Activated CD8-positive, alpha-beta memory T cell treated with anti-CD3 and anti-CD28 coated beads for 1 hour (primary cell): ENCODE results near the gene ANKRD36C.
"Not testable (repeated sequence)": the region's sequence is repeated elsewhere in the genome, so short reads cannot be mapped to it uniquely, and the experiment has no call there.

ENCODE experiments used
- DNase-seq, 2 donors: peaks; one replicate each; pipeline ENCODE4 v3.0.0-alpha.2; 2020; ENCODE audit warnings: low read depth in 1 of 2; ENCODE audit errors: extremely low read depth in 1 of 2

The ANKRD36C gene

DNA sequence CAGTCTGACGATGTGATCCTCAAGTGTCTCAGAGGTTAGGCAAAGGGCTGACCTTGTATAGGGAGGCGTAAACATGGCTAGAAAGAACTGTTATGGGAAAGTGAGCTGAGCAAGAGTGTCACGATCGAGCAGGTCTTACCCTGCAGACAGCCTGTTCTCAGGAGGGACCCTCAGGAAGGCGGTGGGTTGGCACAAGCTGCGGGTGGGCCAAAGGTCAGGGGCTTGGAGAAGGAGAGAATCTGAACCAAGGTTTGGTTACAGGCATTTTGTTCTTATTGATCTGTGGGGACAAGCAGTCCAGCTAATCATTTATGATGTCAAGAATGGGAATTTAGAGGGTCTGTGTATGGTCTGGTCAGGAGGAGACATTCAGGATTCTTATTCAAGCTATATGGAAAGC lies 16.4 kb upstream of the ANKRD36C start:
- DNase-seq, result not testable (repeated sequence)

DNA sequence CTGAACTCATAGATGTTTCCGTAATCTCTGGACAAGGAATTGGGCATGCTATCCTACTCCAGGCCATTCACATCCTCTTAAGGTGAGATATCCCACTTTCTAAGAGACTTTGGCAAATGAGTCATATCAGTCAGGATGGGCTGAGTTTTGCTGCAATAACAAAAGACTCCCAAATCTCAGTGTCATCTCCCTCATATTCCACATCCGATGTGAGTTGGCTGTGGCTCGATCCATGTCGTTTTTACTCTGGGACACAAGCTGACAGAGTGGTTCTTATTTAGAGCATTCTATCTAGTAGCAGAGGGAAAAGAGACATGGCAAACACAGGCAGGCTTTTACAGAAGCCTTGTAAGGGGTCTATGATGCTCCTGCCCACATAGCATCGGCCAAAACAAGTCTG lies 14.6 kb upstream of the ANKRD36C start:
- DNase-seq, result not testable (repeated sequence)

DNA sequence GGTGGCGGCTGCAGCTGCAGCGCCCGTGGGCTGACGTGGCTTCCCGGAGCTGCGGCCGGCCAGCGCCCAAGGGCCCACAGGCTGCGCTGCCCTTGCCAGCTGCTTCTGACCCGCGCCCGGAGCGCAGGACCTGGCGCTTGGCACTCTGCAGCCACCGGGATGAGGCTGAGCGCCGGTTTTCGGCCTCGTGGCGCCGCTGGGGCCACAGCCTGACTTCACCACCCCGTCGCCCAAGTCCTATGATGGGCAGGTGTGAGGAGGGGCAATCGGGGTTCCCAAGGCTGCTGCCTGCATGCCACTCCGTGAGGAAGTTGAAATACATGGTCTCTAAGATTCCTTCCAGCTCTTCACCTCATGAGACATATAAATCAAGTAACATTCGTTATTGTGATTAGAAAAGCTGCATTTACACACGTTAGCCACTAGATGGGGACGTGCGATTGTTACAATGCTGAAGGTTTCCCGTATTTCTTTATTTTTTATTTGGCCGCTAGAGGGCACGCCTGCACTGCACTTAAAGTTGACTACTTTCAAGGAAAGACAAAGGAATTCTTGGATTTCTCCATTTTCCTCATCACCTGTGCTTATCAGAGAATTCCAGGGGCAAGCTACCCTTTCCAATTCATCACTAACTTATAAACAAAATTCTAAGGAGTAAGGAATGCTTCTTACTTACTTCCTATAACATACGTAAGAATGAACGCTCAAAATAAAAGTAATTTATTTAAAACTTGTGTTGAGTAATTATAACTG lies 1.1 kb upstream of the ANKRD36C start:
- not testable (repeated sequence) for DNase-seq

DNA sequence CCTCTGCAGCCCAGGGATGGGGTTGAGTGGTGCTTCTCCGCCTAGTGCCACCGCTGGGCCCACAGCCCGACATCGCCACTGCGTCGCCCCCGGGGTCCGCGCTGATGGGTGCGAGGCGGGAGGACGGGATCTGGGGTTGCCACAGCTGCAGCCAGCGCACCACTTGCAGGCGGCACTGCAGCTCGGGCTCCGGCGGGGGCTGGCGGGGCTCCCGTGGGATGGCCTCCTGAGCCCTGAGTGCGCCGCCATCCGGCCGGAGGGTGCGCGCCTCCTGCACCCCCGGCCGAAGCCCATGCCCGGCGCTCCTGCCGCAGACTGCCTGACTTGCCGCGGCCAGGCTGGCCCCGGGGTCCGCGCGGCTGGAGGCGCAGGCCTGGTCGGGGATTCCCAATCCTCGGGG lies 478 bp upstream of the ANKRD36C start:
- not testable (repeated sequence) for DNase-seq

DNA sequence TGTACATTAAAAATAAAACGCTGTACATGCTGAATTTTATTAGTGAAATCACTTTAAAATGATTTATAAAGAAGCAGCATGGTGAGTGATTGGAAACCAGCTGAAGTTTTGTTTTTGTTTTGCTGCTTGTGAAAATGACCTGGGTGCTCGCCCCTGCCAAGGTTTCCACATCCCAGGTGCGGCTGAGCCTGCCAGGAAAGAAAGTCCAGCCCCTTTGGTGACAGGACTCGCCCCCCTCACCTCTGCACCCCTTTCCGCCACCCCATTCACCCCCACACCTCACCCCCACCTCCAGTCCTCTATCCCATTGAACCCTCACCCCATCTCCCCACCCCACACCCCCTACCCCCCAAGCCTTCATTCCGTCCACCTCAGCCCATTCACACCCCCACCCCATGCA lies 740 bp downstream of the ANKRD36C start:
- DNase-seq, result not testable (repeated sequence)

DNA sequence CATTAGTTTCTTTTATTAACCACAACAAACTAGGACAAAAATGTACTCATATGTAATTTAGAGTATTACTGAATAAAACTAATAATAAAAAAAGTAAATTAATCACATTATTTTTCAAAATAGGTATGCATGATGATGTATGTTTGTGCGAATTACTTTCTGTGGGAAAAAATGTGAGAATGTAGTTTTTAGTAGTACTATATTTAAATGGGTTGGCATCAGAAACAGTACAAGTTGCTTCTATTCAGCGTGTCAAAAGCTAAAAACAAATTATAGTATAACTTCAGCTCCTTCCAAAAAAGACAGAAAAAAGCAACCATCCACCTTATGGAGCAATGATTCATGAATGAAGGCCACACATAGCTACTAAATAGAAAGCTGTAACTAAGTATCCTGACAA lies 40.0 kb downstream of the ANKRD36C start:
- DNase-seq, result not testable (repeated sequence)

DNA sequence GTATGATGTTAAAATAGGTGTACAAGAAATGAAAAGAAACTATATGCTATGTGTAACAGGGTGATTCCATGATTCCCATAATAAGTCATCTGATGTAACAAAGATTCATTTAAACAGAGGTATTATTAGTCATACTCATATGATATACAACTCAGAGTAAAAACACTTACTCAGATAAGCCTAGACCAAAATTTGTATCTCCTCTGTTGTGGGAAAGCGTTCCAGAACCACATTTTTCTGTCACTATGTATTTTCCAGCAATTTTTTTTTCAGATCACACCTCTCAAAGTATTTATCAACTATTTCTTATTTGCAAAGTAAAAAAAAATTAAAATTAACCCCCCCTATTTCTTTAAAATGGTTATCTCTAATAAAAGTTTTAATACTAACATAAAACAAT lies 43.6 kb downstream of the ANKRD36C start:
- not testable (repeated sequence) for DNase-seq

DNA sequence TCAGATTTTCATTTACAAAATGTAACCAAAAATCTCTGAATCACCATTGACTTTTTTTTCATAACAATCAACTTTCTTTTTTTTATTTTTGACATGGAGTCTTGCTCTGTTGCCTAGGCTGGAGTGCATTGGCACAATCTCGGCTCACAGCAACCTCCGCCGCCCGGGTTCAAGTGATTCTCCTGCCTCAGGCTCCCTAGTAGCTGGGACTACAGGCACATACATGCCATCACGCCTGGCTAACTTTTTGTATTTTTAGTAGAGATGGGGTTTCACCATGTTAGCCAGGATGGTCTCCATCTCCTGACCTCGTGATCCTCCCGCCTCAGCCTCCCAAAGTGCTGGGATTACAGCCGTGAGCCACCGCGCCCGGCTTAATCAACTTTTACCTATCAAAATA lies 51.7 kb downstream of the ANKRD36C start:
- DNase-seq, result not testable (repeated sequence)

DNA sequence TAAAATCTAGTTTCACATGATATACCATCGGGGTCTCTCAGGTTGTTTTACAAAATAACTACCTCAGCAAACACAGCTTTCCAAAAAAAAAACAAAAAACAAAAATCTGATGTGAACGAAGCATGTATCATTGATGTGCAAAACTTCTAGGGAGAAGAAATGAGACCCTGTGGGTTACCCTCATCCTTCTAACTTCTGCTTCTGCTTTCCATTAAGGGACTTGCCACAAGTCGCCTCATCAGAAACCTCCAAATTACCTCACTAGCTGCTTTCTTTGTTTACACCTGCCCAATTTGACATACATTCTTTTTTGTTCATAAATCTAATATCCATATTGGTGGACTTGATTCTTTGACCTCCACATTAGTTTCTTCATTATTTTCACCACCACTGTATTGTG lies 60.9 kb downstream of the ANKRD36C start:
- DNase-seq, result not testable (repeated sequence)

DNA sequence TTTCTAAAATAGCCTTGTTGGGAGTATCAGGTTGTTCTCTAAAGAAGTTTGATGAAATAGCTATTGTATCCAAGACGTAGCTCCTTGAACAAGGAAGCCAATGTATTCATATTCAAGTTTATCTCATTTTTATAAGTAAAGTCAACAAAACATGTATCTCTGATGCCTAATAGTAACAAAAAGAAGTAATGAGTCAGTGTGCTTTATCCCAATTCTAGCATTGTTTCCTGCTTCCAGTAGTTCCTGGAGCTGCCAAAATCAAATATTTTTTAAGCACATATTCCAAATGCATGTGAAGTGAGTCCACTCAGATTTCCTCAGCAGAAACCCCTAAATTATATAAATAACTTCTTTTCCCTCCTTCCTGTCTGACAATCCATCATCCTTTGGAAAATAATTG lies 74.6 kb downstream of the ANKRD36C start:
- DNase-seq, result not testable (repeated sequence)

DNA sequence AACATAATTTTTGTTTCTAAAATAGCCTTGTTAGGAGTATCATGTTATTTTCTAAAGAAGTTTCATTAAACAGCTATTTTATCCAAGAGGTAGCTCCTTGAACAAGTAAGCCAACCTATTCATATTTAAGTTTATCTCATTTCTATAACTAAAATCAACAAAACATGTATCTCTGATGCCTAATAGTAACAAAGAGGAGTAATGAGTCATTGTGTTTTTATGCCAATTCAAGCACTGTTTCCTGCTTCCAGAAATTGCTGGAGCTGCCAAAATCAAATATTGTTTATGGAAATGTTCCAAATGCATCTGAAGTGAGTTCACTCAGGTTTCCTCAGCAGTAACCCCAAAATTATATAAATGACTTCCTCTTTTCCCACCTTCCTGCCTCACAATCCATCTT lies 76.5 kb downstream of the ANKRD36C start:
- DNase-seq, result not testable (repeated sequence)

DNA sequence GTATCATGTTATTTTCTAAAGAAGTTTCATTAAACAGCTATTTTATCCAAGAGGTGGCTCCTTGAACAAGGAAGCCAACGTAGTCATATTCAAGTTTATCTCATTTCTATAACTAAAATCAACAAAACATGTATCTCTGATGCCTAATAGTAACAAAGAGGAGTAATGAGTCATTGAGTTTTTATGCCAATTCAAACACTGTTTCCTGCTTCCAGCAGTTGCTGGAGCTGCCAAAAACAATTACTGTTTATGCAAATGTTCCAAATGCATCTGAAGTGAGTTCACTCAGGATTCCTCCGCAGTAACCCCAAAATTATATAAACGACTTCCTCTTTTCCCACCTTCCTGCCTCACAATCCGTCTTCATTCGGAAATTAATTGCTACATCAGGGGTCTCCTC lies 80.2 kb downstream of the ANKRD36C start:
- not testable (repeated sequence) for DNase-seq

DNA sequence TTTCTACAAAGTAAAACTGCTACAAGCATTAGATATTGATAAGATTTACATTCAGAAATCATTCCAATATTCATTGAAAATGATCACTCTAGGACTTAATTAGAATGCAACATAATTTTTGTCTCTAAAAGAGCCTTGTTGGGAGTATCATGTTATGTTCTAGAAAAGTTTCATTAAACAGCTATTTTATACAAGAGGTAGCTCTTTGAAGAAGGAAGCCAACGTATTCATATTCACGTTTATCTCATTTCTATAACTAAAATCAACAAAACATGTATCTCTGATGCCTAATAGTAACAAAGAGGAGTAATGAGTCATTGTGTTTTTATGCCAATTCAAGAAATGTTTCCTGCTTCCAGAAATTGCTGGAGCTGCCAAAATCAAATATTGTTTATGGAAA lies 97.2 kb downstream of the ANKRD36C start:
- not testable (repeated sequence) for DNase-seq

DNA sequence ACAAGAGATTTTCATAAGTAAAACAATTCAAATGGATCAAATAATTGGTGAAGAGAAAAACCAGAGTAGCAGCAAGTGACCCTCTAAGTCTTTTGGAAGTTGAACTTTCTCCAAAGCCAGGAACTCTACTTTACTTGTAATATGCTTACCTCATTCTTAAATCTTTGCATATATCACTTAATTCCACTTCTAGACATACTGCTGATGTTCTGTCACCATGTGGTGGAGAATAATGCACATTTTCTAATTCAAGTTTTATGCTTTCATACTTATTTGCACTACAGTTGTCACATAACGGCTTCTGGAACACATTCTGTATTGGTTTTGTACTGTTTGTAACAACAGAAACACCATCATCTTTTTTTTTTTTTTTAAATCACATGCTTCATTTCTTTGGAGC lies 123.7 kb downstream of the ANKRD36C start:
- not testable (repeated sequence) for DNase-seq

DNA sequence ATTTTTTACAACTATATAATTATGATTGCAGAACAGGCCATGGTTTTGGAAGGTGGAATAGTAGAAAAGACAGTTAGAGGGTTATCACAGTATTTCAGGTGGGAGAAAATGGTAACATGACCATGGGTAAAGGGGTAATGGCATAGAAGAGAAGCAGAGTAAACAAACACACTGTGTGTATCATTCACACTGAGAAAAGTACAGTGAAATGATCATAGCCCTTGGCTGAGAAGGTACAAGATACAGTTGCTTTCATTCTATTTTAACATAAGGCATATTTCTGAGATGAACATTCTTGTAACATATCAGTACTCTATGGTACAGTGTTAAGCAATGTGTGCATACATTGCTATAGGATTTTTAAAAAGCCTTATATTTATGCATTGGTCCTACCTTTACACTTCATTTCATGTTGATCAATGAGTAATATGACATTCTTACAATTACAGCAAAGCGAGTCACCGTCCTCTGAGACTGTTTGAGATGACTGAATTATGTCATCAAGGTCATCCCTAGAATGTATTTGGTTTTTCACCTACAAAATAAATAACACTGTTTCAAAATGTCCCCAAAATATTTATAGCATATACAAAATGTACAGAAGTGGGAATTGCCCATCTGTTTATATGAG lies 124.5 kb downstream of the ANKRD36C start:
- not testable (repeated sequence) for DNase-seq

DNA sequence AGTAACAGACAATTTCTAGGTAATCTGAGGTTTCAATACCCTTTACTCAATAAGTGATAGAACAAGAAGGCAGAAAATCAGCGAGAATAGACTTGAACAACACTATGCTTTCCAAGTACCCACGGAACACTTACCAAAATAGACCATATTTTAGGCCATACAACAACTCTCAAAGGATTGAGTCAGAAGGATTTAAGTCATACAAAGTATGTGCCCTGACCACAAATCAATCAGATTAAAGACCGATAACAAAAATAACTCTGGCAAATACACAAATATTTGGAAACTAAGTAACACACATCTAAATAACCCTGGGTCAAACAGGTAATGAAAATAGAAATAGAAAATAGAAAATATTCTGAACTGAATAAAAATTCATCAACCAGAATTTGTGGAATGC lies 129.5 kb downstream of the ANKRD36C start:
- DNase-seq, result not testable (repeated sequence)

DNA sequence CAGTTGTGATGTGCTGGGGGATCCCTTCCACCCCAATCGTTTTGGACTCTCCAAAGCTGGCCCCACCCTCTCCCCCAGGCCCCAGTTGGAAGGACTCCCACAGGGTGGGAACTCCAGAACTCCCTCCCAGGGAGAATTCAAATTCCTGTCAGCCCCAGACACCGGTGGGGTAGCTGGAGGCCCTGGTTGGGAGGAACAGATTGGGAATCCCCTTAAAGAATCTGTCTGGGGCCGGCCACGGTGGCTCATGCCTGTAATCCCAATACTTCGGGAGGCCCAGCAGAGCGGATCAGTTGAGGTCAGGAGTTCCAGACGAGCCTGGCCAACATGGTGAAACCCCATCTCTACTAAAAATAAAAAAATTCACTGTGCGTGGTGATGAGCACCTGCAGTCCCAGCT lies 155.5 kb downstream of the ANKRD36C start:
- DNase-seq, result no peak

DNA sequence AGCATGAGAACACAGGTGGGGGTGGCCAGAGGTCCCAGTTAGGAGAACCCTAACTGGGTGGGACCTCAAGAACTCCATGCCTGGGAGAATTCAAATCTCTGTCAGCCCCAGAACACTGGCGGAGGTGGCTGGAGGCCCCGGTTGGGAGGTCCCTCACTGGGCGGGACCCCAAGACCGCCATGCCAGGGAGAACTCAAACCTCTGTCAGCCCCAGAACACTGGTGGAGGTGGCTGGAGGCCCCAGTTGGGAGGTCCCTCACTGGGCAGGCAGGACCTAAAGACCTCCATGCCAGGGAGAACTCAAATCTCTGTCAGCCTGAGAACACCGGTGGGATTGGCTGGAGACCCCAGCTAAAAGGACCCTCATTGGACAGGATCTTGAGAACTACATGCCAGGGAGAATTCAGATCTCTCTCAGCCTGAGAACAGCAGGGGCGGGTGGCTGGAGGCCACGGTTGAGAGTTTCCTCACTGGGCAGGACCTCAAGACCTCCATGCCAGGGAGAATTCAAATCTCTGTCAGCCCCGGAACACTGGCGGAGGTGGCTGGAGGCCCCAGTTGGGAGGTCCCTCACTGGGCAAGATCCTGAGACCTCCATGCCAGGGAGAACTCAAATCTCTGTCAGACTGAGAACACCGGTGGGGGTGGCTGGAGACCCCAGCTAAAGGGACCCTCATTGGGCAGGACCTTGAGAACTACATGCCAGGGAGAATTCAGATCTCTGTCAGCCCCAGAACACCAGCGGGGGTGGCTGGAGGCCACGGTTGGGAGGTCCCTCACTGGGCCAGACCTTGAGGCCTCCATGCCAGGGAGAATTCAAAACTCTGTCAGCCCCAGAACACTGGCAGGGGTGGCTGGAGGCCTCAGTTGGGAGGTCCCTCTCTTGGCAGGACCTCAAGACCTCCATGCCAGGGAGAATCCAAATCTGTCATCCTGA lies 157.3 kb downstream of the ANKRD36C start:
- not testable (repeated sequence) for DNase-seq

DNA sequence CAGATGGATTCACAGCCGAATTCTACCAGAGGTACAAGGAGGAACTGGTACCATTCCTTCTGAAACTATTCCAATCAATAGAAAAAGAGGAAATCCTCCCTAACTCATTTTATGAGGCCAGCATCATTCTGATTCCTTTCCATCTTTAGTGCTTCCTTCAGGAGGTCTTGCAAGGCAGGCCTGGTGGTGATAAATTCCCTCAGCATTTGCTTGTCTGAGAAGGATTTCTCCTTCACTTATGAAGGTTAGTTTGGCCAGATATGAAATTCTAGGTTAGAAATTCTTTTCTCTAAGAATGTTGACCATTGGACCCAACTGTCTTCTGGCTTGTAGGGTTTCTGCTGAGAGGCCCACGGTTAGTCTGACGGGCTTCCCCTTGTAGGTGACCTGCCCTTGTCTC lies 167.4 kb downstream of the ANKRD36C start:
- DNase-seq, result not testable (repeated sequence)

DNA sequence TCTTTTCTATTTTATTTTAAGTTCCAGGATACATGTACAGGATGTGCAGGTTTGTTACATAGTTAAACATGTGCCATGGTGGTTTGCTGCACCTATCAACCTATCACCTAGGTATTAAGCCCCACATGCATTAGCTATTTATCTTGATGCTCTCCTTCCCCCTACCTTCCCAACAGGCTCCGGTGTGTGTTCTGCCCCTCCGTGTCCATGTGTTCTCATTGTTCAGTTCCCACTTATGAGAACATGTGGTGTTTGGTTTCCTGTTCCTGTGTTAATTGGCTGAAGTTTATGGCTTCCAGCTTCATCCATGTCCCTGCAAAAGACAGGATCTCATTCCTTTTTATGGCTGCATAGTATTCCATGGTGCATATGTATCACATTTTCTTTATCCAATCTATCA lies 174.1 kb downstream of the ANKRD36C start:
- DNase-seq, result not testable (repeated sequence)

DNA sequence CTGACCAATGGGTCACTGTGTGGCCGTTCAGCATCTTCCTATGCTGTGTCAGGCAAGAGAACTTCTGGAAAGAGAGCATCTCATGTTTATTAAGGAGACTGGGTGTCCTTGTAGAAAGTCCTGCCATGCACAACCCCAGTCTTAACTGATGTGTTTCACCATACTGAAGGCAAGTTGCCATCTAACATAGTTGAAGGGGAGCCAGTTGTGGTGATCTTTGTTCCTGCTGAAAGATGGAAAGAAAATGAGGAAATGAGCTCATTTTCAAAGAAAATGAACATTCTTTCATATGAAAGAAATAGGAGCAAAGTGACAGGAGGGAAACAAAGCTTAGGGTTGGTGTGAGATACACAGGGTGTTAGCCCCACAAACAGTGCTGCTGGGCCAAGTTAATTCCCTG lies 178.3 kb downstream of the ANKRD36C start:
- not testable (repeated sequence) for DNase-seq
